Mesendoderm (in vitro differentiated cells): ENCODE results near the gene SLC38A2. TPM values are rescaled to one million over a fixed set of nuclear protein-coding genes. Genes with fewer than 3 reads are reported as not detected.
A peak's percentile ranks its signal among the peaks of the same experiment; 100 is the strongest.

Source experiments
- DNase-seq: peaks from one replicate; pipeline ENCODE4 v3.0.0; 2013
- H2AK5ac ChIP-seq: 2 replicates; pipeline ENCODE4 v1.6.1; 2013; ENCODE audit warnings: low read length, inconsistent platforms
- H2BK120ac ChIP-seq: 2 replicates; pipeline ENCODE4 v1.6.1; 2013; ENCODE audit warnings: low read depth, mild to moderate bottlenecking, low read length, moderate library complexity, mixed read lengths
- H2BK15ac ChIP-seq: replicated peaks from 2 replicates; pipeline ENCODE4 v1.6.1; 2013; ENCODE audit warnings: low read depth, mild to moderate bottlenecking, moderate library complexity
- H2BK5ac ChIP-seq: 2 replicates; pipeline ENCODE4 v1.6.1; 2013; ENCODE audit warnings: low read length, inconsistent platforms
- H3K18ac ChIP-seq: 2 replicates; pipeline ENCODE4 v1.6.1; 2013; ENCODE audit warnings: mild to moderate bottlenecking, low read length, mixed read lengths
- H3K23ac ChIP-seq: one replicate; pipeline ENCODE4 v1.6.1; 2013; ENCODE audit warnings: low read length
- H3K27ac ChIP-seq: 2 replicates; pipeline ENCODE4 v1.5.1; 2013; ENCODE audit warnings: low read depth, mild to moderate bottlenecking, inconsistent platforms, low read length, moderate library complexity
- H3K27me3 ChIP-seq: 2 replicates; pipeline ENCODE4 v1.6.1; 2013; ENCODE audit warnings: low read length, control low read depth, mild to moderate bottlenecking, inconsistent platforms; ENCODE audit not compliant: insufficient read depth, poor library complexity
- H3K36me3 ChIP-seq: 2 replicates; pipeline ENCODE4 v1.6.1; 2013; ENCODE audit warnings: low read length, inconsistent platforms; ENCODE audit not compliant: control insufficient read depth, insufficient read depth
- H3K4ac ChIP-seq: one replicate; pipeline ENCODE4 v1.6.1; 2013; ENCODE audit warnings: low read depth, mild to moderate bottlenecking, low read length, moderate library complexity
- H3K4me1 ChIP-seq: 2 replicates; pipeline ENCODE4 v1.6.1; 2013; ENCODE audit warnings: low read depth, low read length, inconsistent platforms; ENCODE audit not compliant: control insufficient read depth
- H3K4me2 ChIP-seq: 2 replicates; pipeline ENCODE4 v1.6.1; 2013; ENCODE audit warnings: low read length
- H3K4me3 ChIP-seq: 2 replicates; pipeline ENCODE4 v1.5.1; 2013; ENCODE audit warnings: mild to moderate bottlenecking, low read length
- H3K56ac ChIP-seq: one replicate; pipeline ENCODE4 v1.6.1; 2013; ENCODE audit warnings: low read length
- H3K79me1 ChIP-seq: 2 replicates; pipeline ENCODE4 v1.6.1; 2013; ENCODE audit warnings: low read length, inconsistent platforms
- H3K79me2 ChIP-seq: 2 replicates; pipeline ENCODE4 v1.6.1; 2013; ENCODE audit warnings: mild to moderate bottlenecking, low read length; ENCODE audit not compliant: control insufficient read depth, insufficient read depth
- H3K9ac ChIP-seq: 2 replicates; pipeline ENCODE4 v1.6.1; 2013; ENCODE audit warnings: low read length, inconsistent platforms
- H4K5ac ChIP-seq: one replicate; pipeline ENCODE4 v1.6.1; 2013; ENCODE audit warnings: low read length
- H4K8ac ChIP-seq: one replicate; pipeline ENCODE4 v1.6.1; 2013; ENCODE audit warnings: low read depth, mild to moderate bottlenecking, control low read depth, low read length, moderate library complexity
- WGBS: extraction: QIAGEN DNeasy Blood & Tissue Kit; methylation state at CpG from one replicate; pipeline ENCODE4 v1.1.7; 2013; ENCODE audit warnings: low lambda C conversion rate, missing lambda C conversion rate; ENCODE audit not compliant: insufficient coverage; ENCODE audit errors: extremely low coverage; 5-methylcytosine and 5-hydroxymethylcytosine counted together
- polyA plus RNA-seq, 2 experiments: library from polyadenylated mRNA; stranded (reverse); fragments of 200-250 nt; gene quantifications; one replicate each; pipeline ENCODE4 v1.2.3, GENCODE V29; 2013

SLC38A2 gene
- polyA plus RNA-seq (2013, experiment 1 of 2), result 295 TPM
- 286 TPM for polyA plus RNA-seq (2013, experiment 2 of 2)

DNA sequence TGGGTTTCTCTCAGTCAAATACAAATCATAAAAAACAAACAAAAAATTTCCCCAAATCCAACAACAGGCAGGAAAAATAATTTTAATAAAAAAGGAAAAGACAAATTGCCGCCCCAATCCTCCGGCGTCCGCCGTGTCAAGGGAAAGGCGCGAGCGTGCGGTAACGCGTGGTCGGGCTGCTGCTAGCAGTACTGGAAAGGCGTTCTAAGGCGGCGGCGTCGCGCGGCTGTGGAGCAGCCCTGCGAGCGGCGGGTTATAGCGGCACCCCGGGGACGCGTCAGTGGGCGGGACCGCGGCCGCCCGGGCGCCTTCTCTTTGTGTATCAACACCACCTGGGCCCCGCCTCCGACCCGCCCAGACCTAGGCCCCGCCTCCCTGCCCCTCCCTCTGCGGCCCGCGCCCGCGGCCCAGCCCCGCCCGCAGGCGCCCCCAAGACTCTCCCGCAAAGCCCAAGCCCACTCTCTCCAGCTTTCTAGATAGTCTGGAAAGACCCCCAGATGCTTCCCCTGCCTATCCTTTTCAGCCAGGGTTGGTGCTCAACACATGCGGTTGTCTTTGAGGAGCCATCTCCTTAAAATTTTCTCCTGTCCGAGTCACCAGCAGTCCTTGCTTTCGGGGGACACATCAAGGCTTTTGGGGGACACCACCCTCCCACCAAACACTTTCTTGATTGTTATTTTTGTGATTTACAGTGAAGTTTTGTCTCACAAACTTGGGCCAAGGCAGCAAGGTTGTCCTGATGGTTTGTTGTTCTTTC, at the start of gene SLC38A2:
SLC38A2 (minus strand) TSS at position 230 of the 757 bp plus-strand sequence. CDS start 1,480 bp downstream, outside the sequence.
- peak within 1 kb of the TSS; percentile 97 for H3K23ac ChIP-seq
- H3K9ac ChIP-seq, result peak within 1 kb of the TSS; percentile 100
- H3K4me2 ChIP-seq, result peak within 1 kb of the TSS; percentile 88
- H3K36me3 ChIP-seq, result peaks cover 7% of the 10 kb centered on the region
- peak within 1 kb of the TSS; percentile 97 for H3K27ac ChIP-seq
- peak; percentile 95 for DNase-seq
- H4K5ac ChIP-seq, result peak within 1 kb of the TSS; percentile 77
- H3K4ac ChIP-seq, result peak within 1 kb of the TSS; percentile 87
- no CpG with 5 or more reads among the region's 48 CpGs for whole genome bisulfite sequencing
- H3K4me1 ChIP-seq, result peaks cover 5% of the 10 kb centered on the region
- peak within 1 kb of the TSS; percentile 95 for H2BK120ac ChIP-seq
- no peak within 1 kb of the TSS for H2BK15ac ChIP-seq
- H3K79me2 ChIP-seq, result peaks cover 45% of the 10 kb centered on the region
- H3K79me1 ChIP-seq, result peaks cover 2% of the 10 kb centered on the region
- H3K27me3 ChIP-seq, result no peaks in the 10 kb centered on the region
- H4K8ac ChIP-seq, result peak within 1 kb of the TSS; percentile 58
- peak within 1 kb of the TSS; percentile 98 for H3K4me3 ChIP-seq
- peak within 1 kb of the TSS; percentile 94 for H2BK5ac ChIP-seq
- no peak within 1 kb of the TSS for H2AK5ac ChIP-seq
- H3K56ac ChIP-seq, result peak within 1 kb of the TSS; percentile 99
- peak within 1 kb of the TSS; percentile 97 for H3K18ac ChIP-seq

DNA sequence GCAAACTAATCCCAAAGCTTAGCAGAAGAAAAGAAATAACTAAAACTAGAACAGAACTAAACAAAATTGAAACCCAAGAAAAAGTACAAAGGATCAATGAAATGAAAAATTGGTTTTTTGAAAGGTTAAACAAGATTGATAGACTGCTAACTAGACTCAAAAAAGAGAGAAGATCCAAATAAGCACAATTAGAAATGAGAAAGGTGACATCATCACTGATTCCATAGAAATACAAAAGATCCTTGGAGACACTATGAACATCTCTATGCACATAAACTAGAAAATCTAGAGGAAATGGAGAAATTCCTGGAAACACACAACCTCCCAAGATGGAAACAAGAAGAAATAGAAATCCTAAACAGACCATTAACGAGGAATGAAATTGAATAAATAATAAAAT, 47.1 kb upstream of the SLC38A2 start:
- H3K4me2 ChIP-seq, result no peak overlapping the region
- no peaks in the 10 kb centered on the region for H3K36me3 ChIP-seq
- H3K27me3 ChIP-seq, result no peaks in the 10 kb centered on the region
- no peaks in the 10 kb centered on the region for H3K4me1 ChIP-seq
- H3K79me1 ChIP-seq, result no peaks in the 10 kb centered on the region
- no peak overlapping the region for H3K27ac ChIP-seq
- no CpG with 5 or more reads among the region's 1 CpG for WGBS
- H3K79me2 ChIP-seq, result no peaks in the 10 kb centered on the region
- H3K4me3 ChIP-seq, result no peak overlapping the region
- H4K8ac ChIP-seq, result no peak overlapping the region
- H2BK15ac ChIP-seq, result no peak overlapping the region
- no peak overlapping the region for H3K56ac ChIP-seq
- H3K23ac ChIP-seq, result no peak overlapping the region
- no peak overlapping the region for H3K4ac ChIP-seq
- no peak overlapping the region for H2BK120ac ChIP-seq
- H2AK5ac ChIP-seq, result no peak overlapping the region
- no peak overlapping the region for H3K18ac ChIP-seq
- no peak overlapping the region for H3K9ac ChIP-seq
- no peak for DNase-seq
- H2BK5ac ChIP-seq, result no peak overlapping the region
- H4K5ac ChIP-seq, result no peak overlapping the region

DNA sequence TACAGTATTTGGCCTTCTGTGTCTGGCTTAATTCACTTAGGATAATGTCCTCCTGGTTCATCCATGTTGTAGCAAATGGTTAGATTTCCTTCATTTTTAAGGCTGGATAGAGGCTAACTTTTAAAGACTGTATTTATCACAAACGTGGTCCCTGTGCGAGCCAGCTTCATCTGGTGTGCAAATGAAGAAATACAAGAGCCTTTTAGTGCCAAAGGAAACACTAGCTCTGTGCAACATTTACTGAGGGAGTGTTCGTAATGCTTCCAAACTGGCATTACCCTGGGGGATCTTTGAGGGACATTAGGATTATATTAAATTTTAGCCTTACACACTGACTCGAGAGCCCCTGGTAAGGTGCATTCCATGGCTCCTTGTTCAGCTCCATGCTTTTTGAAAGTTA, 43.0 kb upstream of the SLC38A2 start:
- WGBS, result no CpG with 5 or more reads among the region's 4 CpGs
- no peaks in the 10 kb centered on the region for H3K27me3 ChIP-seq
- no peak overlapping the region for H2BK15ac ChIP-seq
- no peak overlapping the region for H3K9ac ChIP-seq
- no peak overlapping the region for H3K56ac ChIP-seq
- H3K4me1 ChIP-seq, result no peaks in the 10 kb centered on the region
- H2AK5ac ChIP-seq, result no peak overlapping the region
- H4K8ac ChIP-seq, result no peak overlapping the region
- no peaks in the 10 kb centered on the region for H3K79me1 ChIP-seq
- H3K4me2 ChIP-seq, result no peak overlapping the region
- no peak overlapping the region for H3K18ac ChIP-seq
- H2BK5ac ChIP-seq, result no peak overlapping the region
- no peak overlapping the region for H3K4me3 ChIP-seq
- no peaks in the 10 kb centered on the region for H3K79me2 ChIP-seq
- no peak for DNase-seq
- no peak overlapping the region for H2BK120ac ChIP-seq
- H4K5ac ChIP-seq, result no peak overlapping the region
- no peak overlapping the region for H3K23ac ChIP-seq
- H3K27ac ChIP-seq, result no peak overlapping the region
- H3K4ac ChIP-seq, result no peak overlapping the region
- H3K36me3 ChIP-seq, result no peaks in the 10 kb centered on the region

GRCh38 chr12:46414591-46415268, 42.2 kb upstream of the SLC38A2 start:
- H3K79me1 ChIP-seq, result no peaks in the 10 kb centered on the region
- H2AK5ac ChIP-seq, result no peak overlapping the region
- WGBS, result no CpG with 5 or more reads among the region's 1 CpG
- no peaks in the 10 kb centered on the region for H3K27me3 ChIP-seq
- no peak overlapping the region for H2BK5ac ChIP-seq
- no peak overlapping the region for H3K18ac ChIP-seq
- H3K36me3 ChIP-seq, result no peaks in the 10 kb centered on the region
- no peak overlapping the region for H3K9ac ChIP-seq
- H2BK120ac ChIP-seq, result no peak overlapping the region
- H3K23ac ChIP-seq, result no peak overlapping the region
- H3K56ac ChIP-seq, result no peak overlapping the region
- no peak overlapping the region for H4K8ac ChIP-seq
- DNase-seq, result no peak
- H2BK15ac ChIP-seq, result no peak overlapping the region
- no peaks in the 10 kb centered on the region for H3K79me2 ChIP-seq
- H3K4me2 ChIP-seq, result no peak overlapping the region
- no peak overlapping the region for H3K4me3 ChIP-seq
- H3K27ac ChIP-seq, result no peak overlapping the region
- no peaks in the 10 kb centered on the region for H3K4me1 ChIP-seq
- no peak overlapping the region for H4K5ac ChIP-seq
- no peak overlapping the region for H3K4ac ChIP-seq

- H3K27ac ChIP-seq, result no peak overlapping the region
- H3K79me2 ChIP-seq, result no peaks in the 10 kb centered on the region
- no peaks in the 10 kb centered on the region for H3K79me1 ChIP-seq
- no peak overlapping the region for H2BK5ac ChIP-seq
- no peak overlapping the region for H3K4ac ChIP-seq
- H4K5ac ChIP-seq, result no peak overlapping the region
- H2BK120ac ChIP-seq, result no peak overlapping the region
- H3K9ac ChIP-seq, result no peak overlapping the region
- H2BK15ac ChIP-seq, result no peak overlapping the region
- H4K8ac ChIP-seq, result no peak overlapping the region
- no peak overlapping the region for H3K18ac ChIP-seq
- no peak overlapping the region for H2AK5ac ChIP-seq
- no peak overlapping the region for H3K4me2 ChIP-seq
- DNase-seq, result no peak
- no CpG with 5 or more reads among the region's 2 CpGs for WGBS
- no peaks in the 10 kb centered on the region for H3K27me3 ChIP-seq
- H3K36me3 ChIP-seq, result no peaks in the 10 kb centered on the region
- no peak overlapping the region for H3K23ac ChIP-seq
- H3K56ac ChIP-seq, result no peak overlapping the region
- H3K4me1 ChIP-seq, result no peaks in the 10 kb centered on the region
- H3K4me3 ChIP-seq, result no peak overlapping the region
Observed at GRCh38 chr12:46413368-46413767, 40.8 kb upstream of the SLC38A2 start.
